ENCODE data around the gene MS4A4E. TPM values are rescaled to one million over a fixed set of nuclear protein-coding genes. Genes with fewer than 3 reads are reported as not detected.
"Not testable (repeated sequence)": the region's sequence is repeated elsewhere in the genome, so short reads cannot be mapped to it uniquely, and the experiment has no call there.

MS4A4E gene
- total RNA-seq: not detected

GRCh38 chr11:60242740-60243239 lies at the start of gene MS4A4E:
Gene MS4A4E, minus strand, starts transcription at chr11:60243137. Its CDS starts 13,082 bp downstream, at chr11:60230055.
- POLR2A ChIA-PET: no interaction called here
- Mint-ChIP-seq H3K4me3 (no peak within 1 kb of the TSS), H3K27me3 (peaks cover 18% of the 10 kb centered on the region), H3K27ac (no peak within 1 kb of the TSS), H3K9me3 (no peaks in the 10 kb centered on the region), H3K4me1 (no peaks in the 10 kb centered on the region), H3K36me3 (ENCODE audit: low read depth) (no peaks in the 10 kb centered on the region)
- no peak for DNase-seq
- CTCF ChIA-PET: no interaction called here

GRCh38 chr11:60292145-60292544 lies 49.2 kb upstream of the MS4A4E start:
- Mint-ChIP-seq H3K4me3 (no peak overlapping the region), H3K36me3 (ENCODE audit: low read depth) (no peaks in the 10 kb centered on the region), H3K27me3 (peaks cover 13% of the 10 kb centered on the region), H3K9me3 (no peaks in the 10 kb centered on the region), H3K27ac (no peak overlapping the region), H3K4me1 (no peaks in the 10 kb centered on the region)
- DNase-seq: no peak
- ChIA-PET POLR2A (no interaction called here), CTCF (no interaction called here)

GRCh38 chr11:60288531-60288930 lies 45.6 kb upstream of the MS4A4E start:
- POLR2A ChIA-PET: no interaction called here
- Mint-ChIP-seq H3K4me3 (no peak overlapping the region), H3K27ac (no peak overlapping the region), H3K9me3 (no peaks in the 10 kb centered on the region), H3K4me1 (no peaks in the 10 kb centered on the region), H3K36me3 (ENCODE audit: low read depth) (no peaks in the 10 kb centered on the region), H3K27me3 (peaks cover 6% of the 10 kb centered on the region)
- no peak for DNase-seq
- CTCF ChIA-PET: no interaction called here

- H3K27me3 Mint-ChIP-seq; CTCF ChIA-PET; H3K4me1 Mint-ChIP-seq; DNase-seq; H3K4me3 Mint-ChIP-seq; H3K36me3 Mint-ChIP-seq (ENCODE audit: low read depth); H3K9me3 Mint-ChIP-seq; H3K27ac Mint-ChIP-seq; POLR2A ChIA-PET: not testable (repeated sequence)
Observed at GRCh38 chr11:60285411-60286126, 42.6 kb upstream of the MS4A4E start.

- no peak for DNase-seq
- Mint-ChIP-seq H3K27me3 (peaks cover 16% of the 10 kb centered on the region), H3K27ac (no peak overlapping the region), H3K36me3 (ENCODE audit: low read depth) (no peaks in the 10 kb centered on the region), H3K4me1 (no peaks in the 10 kb centered on the region), H3K9me3 (no peaks in the 10 kb centered on the region), H3K4me3 (no peak overlapping the region)
- ChIA-PET CTCF (no interaction called here), POLR2A (no interaction called here)
Observed at GRCh38 chr11:60282286-60282685, 39.3 kb upstream of the MS4A4E start.

- ChIA-PET POLR2A (no interaction called here), CTCF (no interaction called here)
Observed at GRCh38 chr11:60281485-60281884, 38.5 kb upstream of the MS4A4E start.

GRCh38 chr11:60280412-60280811 lies 37.5 kb upstream of the MS4A4E start, which contains the start of gene MS4A4A:
Gene MS4A4A, plus strand, starts transcription at chr11:60280666. Its CDS starts 10 bp downstream, at chr11:60280676.
- peaks cover 18% of the 10 kb centered on the region for H3K27me3 Mint-ChIP-seq
- no peaks in the 10 kb centered on the region for H3K4me1 Mint-ChIP-seq
- POLR2A ChIA-PET: no interaction called here
- CTCF ChIA-PET: no interaction called here
- no peak within 1 kb of the TSS for H3K4me3 Mint-ChIP-seq
- H3K9me3 Mint-ChIP-seq: no peaks in the 10 kb centered on the region
- H3K36me3 Mint-ChIP-seq (ENCODE audit: low read depth): no peaks in the 10 kb centered on the region
- no peak for DNase-seq
- no peak within 1 kb of the TSS for H3K27ac Mint-ChIP-seq

More at GRCh38 chr11:60281485-60281884, 38.5 kb upstream of the MS4A4E start:
- H3K27ac Mint-ChIP-seq: no peak overlapping the region
- no peaks in the 10 kb centered on the region for H3K36me3 Mint-ChIP-seq (ENCODE audit: low read depth)
- no peak for DNase-seq
- no peak overlapping the region for H3K4me3 Mint-ChIP-seq
- no peaks in the 10 kb centered on the region for H3K4me1 Mint-ChIP-seq
- no peaks in the 10 kb centered on the region for H3K9me3 Mint-ChIP-seq
- peaks cover 18% of the 10 kb centered on the region for H3K27me3 Mint-ChIP-seq

- CTCF ChIA-PET: no interaction called here
- no peak for DNase-seq
- POLR2A ChIA-PET: no interaction called here
- peaks cover 21% of the 10 kb centered on the region for H3K27me3 Mint-ChIP-seq
- no peak overlapping the region for H3K27ac Mint-ChIP-seq
- peaks cover 6% of the 10 kb centered on the region for H3K4me1 Mint-ChIP-seq
- H3K9me3 Mint-ChIP-seq: peaks cover 2% of the 10 kb centered on the region
- H3K36me3 Mint-ChIP-seq (ENCODE audit: low read depth): no peaks in the 10 kb centered on the region
- no peak overlapping the region for H3K4me3 Mint-ChIP-seq
Observed at GRCh38 chr11:60274416-60274815, 31.5 kb upstream of the MS4A4E start.

- Mint-ChIP-seq H3K27ac (no peak overlapping the region), H3K9me3 (no peaks in the 10 kb centered on the region), H3K4me3 (no peak overlapping the region), H3K36me3 (ENCODE audit: low read depth) (no peaks in the 10 kb centered on the region), H3K27me3 (peaks cover 16% of the 10 kb centered on the region), H3K4me1 (no peaks in the 10 kb centered on the region)
- CTCF ChIA-PET: interaction anchor here (2.2 kb wide), 1 partner anchor 14 kb away, joined by 8 read pairs; no protein-coding TSS in a partner anchor
- POLR2A ChIA-PET: no interaction called here
- DNase-seq: no peak
Observed at GRCh38 chr11:60265373-60266214, 22.7 kb upstream of the MS4A4E start.

GRCh38 chr11:60264644-60265043 lies 21.7 kb upstream of the MS4A4E start:
- CTCF ChIA-PET: interaction anchor here (2.2 kb wide), 1 partner anchor 14 kb away, joined by 8 read pairs; no protein-coding TSS in a partner anchor
- Mint-ChIP-seq H3K4me3 (no peak overlapping the region), H3K36me3 (ENCODE audit: low read depth) (no peaks in the 10 kb centered on the region), H3K4me1 (no peaks in the 10 kb centered on the region), H3K27ac (no peak overlapping the region), H3K27me3 (peaks cover 16% of the 10 kb centered on the region), H3K9me3 (no peaks in the 10 kb centered on the region)
- POLR2A ChIA-PET: no interaction called here
- no peak for DNase-seq

GRCh38 chr11:60263402-60263801 lies 20.5 kb upstream of the MS4A4E start:
- POLR2A ChIA-PET: no interaction called here
- no peak for DNase-seq
- Mint-ChIP-seq H3K27me3 (peaks cover 11% of the 10 kb centered on the region), H3K4me1 (no peaks in the 10 kb centered on the region), H3K36me3 (ENCODE audit: low read depth) (no peaks in the 10 kb centered on the region), H3K4me3 (no peak overlapping the region), H3K27ac (no peak overlapping the region), H3K9me3 (no peaks in the 10 kb centered on the region)
- CTCF ChIA-PET: no interaction called here

- Mint-ChIP-seq H3K27ac (no peak overlapping the region), H3K4me3 (no peak overlapping the region), H3K4me1 (no peaks in the 10 kb centered on the region), H3K9me3 (no peaks in the 10 kb centered on the region), H3K27me3 (peaks cover 6% of the 10 kb centered on the region), H3K36me3 (ENCODE audit: low read depth) (no peaks in the 10 kb centered on the region)
- ChIA-PET CTCF (no interaction called here), POLR2A (no interaction called here)
- DNase-seq: no peak
Observed at GRCh38 chr11:60261014-60261413, 18.1 kb upstream of the MS4A4E start.

GRCh38 chr11:60257956-60258722 lies 15.2 kb upstream of the MS4A4E start:
- Mint-ChIP-seq H3K4me3 (no peak overlapping the region), H3K9me3 (peaks cover 5% of the 10 kb centered on the region), H3K27ac (no peak overlapping the region), H3K4me1 (no peaks in the 10 kb centered on the region), H3K36me3 (ENCODE audit: low read depth) (no peaks in the 10 kb centered on the region), H3K27me3 (peaks cover 6% of the 10 kb centered on the region)
- ChIA-PET CTCF (no interaction called here), POLR2A (no interaction called here)
- no peak for DNase-seq
